HEK293 (cell line): ENCODE measurements around the gene MFSD6L.

ENCODE experiments used
- REST ChIP-seq: fragments of 450-650 bp; formaldehyde crosslinking; IDR thresholded peaks from 2 replicates; pipeline ENCODE4 v1.5.1; 2016; ENCODE audit warnings: missing biosample characterization, missing genetic modification characterization
- TCF7L2 ChIP-seq: IDR thresholded peaks from 2 replicates; pipeline ENCODE4 v1.6.1; 2011; ENCODE audit warnings: low read depth, mild to moderate bottlenecking, inconsistent platforms, low read length, moderate library complexity, borderline replicate concordance
- ZNF324 ChIP-seq: fragments of 450-650 bp; formaldehyde crosslinking; IDR thresholded peaks from 2 replicates; pipeline ENCODE4 v1.5.1; 2016; ENCODE audit warnings: missing biosample characterization, missing genetic modification characterization
- ZNF518A ChIP-seq: fragments of 450-650 bp; formaldehyde crosslinking; conservative IDR thresholded peaks from 2 replicates; pipeline ENCODE4 v1.5.1; 2016; ENCODE audit warnings: low read depth, missing biosample characterization, missing genetic modification characterization

- TF ChIP-seq TCF7L2 (no peak), ZNF518A (no peak), REST (tag by site-specific recombination) (no peak), ZNF324 (tag by site-specific recombination) (no peak)
Measured at GRCh38 chr17:8836821-8837562, 37.8 kb upstream of the MFSD6L start.
